Upper lobe of left lung (tissue), 4 donors: Measurements from ENCODE around the gene BTBD9.

Source experiments
- CTCF ChIP-seq, 6 experiments: fragments of 450-650 bp in 4 of 6; fragments of 200-600 bp in 2 of 6; sonication (generic) in 2 of 6; IDR thresholded peaks; one replicate each; pipeline ENCODE4 v1.5.1; 2016 to 2019; ENCODE audit warnings: antibody characterized with exemption in 6 of 6
- POLR2A ChIP-seq, 4 donors: fragments of 450-650 bp; IDR thresholded peaks; one replicate each; pipeline ENCODE4 v1.5.1; 2016 to 2017; ENCODE audit warnings: antibody characterized with exemption in 4 of 4, mild to moderate bottlenecking in 2 of 4

- no peak for TF ChIP-seq CTCF (IDR thresholded peaks at IDR 0.05)
- TF ChIP-seq POLR2A (IDR thresholded peaks at IDR 0.05) = no peak
These were observed 84.9 kb downstream of the BTBD9 start for GRCh38 chr6:38554700-38555413.
